Inflammatory macrophage (primary cell): ENCODE results near the gene FAAH2.
"Not testable (repeated sequence)": the region's sequence is repeated elsewhere in the genome, so short reads cannot be mapped to it uniquely, and the experiment has no call there.

Experiments used
- DNase-seq, 2 donors: peaks; one replicate each; pipeline ENCODE4 v3.0.0-alpha.2; 2020 to 2022
- total RNA-seq, 18 experiments: gene quantifications; one replicate each; lab custom pipeline; 2026; ENCODE audit warnings: mixed read lengths in 6 of 18, inconsistent platforms in 2 of 18; lab: John Stamatoyannopoulos, UW

Gene FAAH2, protein sequence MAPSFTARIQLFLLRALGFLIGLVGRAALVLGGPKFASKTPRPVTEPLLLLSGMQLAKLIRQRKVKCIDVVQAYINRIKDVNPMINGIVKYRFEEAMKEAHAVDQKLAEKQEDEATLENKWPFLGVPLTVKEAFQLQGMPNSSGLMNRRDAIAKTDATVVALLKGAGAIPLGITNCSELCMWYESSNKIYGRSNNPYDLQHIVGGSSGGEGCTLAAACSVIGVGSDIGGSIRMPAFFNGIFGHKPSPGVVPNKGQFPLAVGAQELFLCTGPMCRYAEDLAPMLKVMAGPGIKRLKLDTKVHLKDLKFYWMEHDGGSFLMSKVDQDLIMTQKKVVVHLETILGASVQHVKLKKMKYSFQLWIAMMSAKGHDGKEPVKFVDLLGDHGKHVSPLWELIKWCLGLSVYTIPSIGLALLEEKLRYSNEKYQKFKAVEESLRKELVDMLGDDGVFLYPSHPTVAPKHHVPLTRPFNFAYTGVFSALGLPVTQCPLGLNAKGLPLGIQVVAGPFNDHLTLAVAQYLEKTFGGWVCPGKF
- total RNA-seq, result 0 to 0.16 (median 0) reads per million in 18 experiments

DNA sequence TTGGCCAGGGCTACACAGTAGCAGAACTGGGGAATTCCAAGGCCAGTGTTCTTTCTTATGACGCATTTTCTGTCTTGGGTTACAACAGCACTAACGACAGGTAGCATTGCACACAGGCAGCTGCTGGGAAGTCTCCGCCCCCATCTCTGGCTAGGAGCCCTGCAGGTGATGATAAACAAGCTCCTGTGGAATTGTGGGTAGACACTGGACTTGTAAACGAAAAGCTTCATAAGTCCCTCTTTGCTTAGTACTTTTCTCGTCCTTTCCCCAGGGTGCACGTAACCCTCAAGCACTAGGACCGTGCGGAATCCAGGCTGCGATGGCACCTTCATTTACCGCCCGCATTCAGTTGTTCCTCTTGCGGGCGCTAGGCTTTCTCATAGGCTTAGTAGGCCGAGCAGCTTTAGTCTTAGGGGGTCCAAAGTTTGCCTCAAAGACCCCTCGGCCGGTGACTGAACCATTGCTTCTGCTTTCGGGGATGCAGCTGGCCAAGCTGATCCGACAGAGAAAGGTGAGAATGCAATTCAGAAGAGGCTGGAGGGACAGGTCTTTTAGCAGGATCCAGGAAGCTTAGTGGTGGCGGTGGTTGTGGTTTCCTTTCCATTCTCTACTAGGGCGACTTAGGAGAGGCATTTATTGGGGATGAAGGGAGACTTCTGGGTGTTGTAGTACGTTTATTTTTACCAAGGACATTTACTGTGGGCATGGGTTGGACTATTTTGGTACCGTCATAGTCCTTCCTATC is at the start of gene FAAH2:
Gene FAAH2 (plus strand): TSS at position 200 of the 745 bp plus-strand sequence. CDS start 120 bp downstream, at position 320.
- no peak for DNase-seq

DNA sequence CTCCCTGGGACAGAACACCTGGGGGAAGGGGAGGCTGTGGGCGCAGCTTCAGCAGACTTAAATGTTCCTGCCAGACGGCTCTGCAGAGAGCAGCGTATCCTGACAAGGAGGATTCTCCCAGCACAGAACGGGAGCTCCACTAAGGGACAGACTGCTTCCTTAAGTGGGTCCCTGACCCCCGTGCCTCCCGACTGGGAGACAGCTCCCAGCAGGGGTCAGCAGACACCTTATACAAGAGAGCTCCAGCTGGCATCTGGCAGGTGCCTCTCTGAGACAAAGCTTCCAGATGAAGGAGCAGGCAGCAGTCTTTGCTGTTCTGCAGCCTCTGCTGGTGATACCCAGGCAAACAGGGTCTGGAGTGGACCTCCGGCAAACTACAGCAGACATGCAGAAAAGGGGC is 44.5 kb upstream of the FAAH2 start:
- DNase-seq, result no peak

DNA sequence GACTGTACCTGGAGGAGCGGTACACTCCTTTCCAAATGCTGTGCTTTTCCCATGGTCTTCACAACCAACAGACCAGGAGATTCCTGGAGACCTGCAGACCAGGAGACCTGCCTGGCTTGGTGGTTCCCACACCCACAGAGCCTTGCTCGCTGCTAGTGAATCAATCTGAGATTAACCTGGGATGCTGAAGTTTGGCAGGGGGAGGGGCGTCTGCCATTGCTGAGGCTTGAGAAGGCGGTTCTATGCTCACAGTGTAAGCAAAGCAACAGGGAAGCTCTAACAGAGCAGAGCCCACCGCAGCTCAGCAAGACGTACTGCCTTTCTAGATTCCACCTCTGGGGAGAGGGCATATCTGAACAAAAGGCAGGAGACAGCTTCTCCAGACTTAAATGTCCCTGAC is 34.5 kb upstream of the FAAH2 start:
- DNase-seq, result no peak

DNA sequence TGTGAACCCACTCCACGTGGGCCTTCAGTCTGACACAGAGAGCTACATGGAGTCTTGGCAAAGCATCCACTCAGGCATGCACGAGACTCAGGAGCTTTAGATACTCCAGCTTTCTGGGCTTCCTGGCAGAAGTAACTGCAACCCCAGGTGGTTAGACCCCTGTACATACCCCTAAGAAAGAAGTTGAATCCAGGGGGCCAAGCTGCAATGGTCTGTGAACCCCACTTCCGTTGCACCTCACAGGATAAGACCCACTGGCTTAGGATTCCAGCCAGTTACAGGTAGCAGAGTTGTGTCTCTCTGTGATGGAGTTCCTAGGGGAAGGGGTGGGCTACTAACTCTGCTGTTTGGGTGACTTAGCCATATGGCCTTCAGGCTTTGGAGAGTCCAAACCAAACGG is 21.4 kb upstream of the FAAH2 start:
- DNase-seq, result no peak

DNA sequence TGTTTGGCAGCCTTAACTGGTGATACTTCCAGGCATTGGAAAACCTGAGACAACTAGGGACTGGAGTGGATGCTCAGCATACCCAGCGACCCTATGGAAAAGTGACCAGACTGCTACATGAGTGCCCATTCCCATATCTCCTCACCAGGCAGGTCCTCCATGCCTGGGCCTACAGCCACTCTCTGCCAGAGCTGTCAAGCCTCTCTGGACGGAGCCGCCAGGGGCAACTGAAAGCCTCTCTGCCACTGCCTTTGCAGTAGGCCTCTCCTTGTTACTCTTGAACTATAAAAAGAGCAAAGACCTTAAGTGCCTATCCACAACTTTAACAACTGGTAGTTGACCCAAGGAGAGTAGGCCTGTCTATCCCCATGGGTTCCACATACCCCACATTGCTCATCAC is 20.2 kb upstream of the FAAH2 start:
- no peak for DNase-seq

DNA sequence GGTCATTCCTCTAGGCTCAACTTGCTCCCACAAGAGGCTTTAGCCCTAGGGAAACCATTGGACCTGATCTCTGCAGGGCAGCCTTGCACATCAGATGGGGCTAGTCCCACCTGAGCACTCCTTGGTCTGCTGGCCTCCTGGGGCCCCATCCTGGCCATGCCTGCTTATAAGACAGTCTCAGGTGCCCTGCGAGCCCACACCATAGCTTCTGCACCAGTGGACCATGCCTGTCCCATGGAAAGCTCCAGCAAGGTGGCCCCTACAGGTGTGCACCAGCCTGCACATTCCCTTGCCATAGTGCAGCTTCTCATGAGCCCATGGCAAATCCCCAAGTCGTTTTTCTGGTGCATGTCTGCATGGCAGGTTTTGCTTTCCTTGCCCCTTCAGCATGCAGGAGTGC is 19.6 kb upstream of the FAAH2 start:
- no peak for DNase-seq

DNA sequence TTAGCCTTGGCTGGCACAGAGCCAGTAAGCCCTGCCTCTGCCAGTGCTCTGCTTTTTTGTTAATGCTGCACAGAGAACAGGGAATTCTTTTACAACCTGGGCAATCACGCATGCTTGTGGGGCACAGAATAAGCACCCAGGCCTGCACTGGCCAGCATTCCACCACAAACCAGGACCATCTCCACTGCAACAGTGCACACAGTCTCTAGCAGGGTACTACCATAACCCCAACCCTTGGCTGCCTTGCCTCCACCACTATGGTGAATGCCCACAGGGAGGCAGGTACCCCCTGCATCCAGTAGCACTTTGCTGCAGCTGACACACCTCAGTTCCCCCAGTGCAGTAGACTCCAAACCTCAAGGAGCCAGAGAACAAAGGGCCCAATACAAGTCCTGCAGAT is 19.2 kb upstream of the FAAH2 start:
- no peak for DNase-seq

DNA sequence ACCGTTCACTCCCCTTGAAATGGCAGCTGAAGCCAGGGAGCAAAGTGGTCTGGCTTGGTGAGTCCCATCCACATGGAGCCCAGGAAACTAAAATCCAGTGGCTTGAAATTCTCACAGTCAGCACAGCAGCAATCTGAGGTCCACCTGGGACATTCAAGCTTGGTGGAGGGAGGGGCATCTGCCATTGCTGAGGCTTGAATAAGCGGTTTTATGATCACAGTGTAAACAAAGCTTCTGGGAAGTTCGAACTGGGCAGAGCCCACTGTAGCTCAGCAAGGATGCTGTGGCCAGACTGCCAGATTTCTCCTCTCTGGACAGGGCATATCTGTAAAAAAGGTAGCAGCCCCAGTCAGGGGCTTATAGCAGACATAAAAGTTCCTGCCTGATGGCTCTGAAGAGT is 15.5 kb upstream of the FAAH2 start:
- no peak for DNase-seq

DNA sequence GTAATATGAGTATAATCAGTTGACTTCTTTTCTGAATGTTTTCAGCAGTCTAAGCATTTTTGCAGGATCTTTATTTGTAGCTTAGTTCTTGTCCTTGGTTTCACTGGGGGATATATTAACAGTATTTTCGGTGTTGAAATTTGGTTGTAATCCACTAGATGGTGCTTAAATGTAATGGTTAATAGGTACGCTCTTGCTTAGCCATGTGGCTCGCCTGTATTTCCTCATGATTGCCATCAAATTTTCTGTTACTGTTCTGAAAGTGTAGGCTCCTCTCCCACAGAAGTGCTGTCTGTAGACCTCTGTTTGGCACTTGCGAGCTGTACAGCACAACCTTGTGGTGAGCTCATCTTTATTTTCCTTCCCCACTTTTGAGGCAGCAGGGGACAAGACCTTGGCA is 3.9 kb upstream of the FAAH2 start:
- no peak for DNase-seq

DNA sequence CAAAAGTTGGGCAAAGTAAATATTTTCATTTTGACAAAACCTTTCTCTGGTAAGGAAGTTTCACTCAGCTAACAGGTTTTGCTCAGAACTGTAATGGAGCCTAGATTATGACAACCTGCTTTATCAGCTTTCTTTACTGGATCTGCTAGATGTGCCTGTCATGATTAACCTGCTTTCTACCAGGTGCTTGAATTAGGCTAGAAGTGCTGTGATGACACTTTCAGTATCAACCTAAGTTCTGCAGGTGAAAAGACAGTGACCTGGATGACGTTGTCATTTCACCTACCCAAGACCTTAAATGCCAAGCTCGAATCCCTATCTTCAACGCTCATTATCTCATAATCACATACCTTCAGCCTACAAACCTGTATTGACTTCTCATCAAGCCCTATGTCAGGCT is 1.5 kb upstream of the FAAH2 start:
- DNase-seq, result no peak

DNA sequence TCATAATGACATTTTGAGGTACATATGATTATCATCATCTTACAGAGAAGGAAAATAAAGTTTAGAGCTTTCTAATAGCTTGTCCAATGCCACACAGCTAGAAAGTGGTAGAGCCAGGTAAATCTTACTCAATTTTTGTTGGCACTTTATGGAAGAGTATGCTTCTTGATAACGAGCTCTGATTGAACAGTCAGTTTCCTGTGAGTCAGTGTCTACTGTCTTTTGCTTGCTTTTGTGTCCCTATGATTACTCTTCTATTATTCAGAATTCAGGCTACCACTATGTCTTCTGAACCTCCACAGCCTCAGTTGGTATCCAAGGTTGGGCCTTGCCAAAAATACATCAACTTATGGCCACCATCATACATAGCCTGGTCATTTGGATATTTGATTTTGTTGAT is 2.6 kb downstream of the FAAH2 start:
- DNase-seq, result no peak

DNA sequence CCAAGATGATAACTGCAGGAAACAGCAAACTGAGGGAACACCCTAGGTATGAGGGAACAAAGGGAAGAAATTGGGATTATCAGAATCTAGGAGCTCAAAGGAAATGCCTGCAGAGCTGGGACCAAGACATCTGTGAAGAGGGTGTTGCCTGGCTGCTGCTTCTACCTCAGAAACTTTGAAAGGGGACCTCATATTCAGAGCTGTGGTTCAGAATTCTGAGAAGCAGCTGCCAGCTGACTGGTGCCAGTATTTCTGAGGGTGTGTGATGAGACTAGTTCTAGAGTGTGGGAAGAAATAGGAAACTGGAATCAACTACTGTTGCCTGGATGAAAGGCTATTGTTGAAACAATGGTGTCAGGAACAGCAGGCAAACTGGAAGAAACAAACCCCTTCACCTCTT is 8.5 kb downstream of the FAAH2 start:
- DNase-seq, result no peak

DNA sequence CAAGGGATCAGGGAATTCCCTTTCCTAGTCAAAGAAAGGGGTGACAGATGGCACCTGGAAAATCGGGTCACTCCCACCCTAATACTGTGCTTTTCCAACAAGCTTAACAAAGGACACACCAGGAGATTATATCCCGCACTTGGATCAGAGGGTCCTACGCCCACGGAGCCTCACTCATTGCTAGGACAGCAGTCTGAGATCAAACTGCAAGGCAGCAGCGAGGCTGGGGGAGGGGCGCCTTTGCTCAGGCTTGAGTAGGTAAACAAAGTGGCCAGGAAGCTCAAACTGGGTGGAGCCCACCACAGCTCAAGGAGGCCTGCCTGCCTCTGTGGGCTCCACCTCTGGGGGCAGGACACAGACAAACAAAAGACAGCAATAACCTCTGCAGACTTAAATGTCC is 9.2 kb downstream of the FAAH2 start:
- not testable (repeated sequence) for DNase-seq

DNA sequence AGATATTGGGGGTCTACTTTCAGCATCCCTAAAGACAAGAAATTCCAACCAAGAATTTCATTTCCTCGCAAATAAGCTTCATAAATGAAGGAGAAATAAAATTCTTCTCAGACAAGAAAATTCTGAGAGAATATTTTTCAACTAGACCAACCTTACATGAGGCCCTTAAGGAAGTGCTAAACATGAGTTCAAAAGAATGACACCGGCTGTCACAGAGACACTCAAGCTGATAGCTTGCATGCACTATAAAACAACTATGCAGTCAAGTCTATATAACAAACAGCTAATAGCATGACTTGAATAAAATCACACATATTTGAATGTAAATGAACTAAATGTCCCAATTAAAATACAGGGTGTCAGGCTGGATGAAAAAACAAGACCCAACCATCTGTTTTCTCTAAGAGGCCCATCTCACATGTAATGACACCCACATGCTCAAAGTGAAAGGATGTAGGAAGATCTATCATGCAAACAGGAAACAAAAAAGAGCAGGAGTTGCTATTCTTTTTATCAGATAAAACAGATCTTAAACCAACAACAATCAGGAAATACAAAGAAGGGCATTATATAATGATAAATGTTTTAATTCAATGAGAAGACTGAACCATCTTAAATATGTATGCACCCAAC is 27.2 kb downstream of the FAAH2 start:
- no peak for DNase-seq

DNA sequence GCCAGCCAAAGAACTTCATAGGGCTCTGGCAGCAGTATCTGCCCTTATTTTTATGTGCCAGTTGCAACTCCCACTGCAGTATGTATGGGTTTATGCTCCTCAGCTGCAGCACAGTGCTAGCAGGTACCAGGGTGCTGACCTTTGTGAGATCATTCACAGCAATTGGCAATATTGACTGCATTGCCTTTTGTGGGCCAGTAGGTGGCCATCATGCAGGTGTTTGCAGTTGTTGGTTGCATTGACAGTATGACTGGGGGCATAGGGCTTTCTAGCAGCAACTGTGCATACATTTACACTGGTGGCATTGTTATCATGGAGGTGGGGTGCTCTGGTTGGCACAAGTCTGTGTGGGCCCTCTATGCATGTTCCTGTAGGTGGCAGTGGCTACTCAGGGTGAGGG is 42.5 kb downstream of the FAAH2 start:
- DNase-seq, result no peak

DNA sequence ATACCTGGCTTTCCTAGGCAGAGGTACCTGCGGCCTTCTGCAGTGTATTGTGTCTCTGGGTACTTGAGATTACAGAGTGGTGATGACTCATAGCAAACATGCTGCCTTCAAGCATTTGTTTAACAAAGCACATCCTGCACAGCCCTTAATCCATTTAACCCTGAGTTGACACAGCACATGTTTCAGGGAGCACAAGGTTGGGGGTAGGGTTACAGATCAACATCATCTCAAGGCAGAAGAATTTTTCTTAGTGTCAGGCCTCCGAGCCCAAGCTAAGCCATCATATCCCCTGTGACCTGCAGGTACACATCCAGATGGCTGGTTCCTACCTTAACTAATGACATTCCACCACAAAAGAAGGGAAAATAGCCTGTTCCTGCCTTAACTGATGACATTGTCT is 49.3 kb downstream of the FAAH2 start:
- not testable (repeated sequence) for DNase-seq

DNA sequence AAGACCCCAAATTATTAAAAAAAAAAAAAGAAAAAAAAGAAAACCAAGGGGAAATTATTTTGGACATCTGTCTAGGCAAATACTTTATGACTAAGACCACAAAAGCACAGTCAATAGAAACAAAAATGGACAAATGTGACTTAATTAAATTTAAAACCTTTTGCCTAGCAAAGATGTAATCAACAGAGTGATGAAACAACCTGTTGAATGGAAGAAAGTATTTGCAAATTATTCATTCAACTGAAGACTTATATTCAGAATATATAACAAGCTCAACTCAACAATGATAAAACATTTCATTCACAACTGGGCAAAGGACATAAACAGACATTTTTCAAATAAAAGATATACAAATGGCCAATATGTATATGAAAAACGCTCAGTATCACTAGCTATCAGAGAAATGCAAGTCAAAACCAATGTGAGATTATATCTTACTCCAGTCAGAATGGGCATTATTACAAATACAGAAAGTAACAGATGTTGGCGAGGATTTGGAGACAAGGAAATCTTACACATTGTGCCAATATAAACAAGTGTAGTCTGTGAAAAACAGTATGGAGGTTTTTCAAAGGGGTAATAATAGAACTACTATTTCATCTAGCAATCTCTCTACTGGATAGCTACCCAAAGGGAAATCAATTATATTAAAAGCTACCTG is 67.1 kb downstream of the FAAH2 start:
- DNase-seq, result no peak

DNA sequence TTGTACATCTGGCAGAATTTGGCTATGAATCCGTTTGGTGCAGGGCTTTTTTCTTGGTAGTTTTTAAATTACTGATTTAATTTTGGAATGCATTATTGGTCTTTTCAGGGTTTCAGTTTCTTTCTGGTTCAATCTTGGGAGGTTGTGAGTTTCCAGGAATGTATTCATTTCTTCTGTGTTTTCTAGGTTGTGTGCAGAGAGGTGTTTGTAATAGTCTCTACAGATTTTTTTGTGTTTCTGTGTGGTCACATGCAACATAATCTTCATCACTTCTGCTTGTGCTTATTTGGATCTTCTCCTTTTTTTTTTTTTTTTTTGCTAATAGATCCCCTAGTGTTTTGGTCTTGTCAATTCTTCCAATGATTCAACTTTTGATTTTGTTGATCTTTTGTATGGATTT is 77.6 kb downstream of the FAAH2 start:
- DNase-seq, result no peak

DNA sequence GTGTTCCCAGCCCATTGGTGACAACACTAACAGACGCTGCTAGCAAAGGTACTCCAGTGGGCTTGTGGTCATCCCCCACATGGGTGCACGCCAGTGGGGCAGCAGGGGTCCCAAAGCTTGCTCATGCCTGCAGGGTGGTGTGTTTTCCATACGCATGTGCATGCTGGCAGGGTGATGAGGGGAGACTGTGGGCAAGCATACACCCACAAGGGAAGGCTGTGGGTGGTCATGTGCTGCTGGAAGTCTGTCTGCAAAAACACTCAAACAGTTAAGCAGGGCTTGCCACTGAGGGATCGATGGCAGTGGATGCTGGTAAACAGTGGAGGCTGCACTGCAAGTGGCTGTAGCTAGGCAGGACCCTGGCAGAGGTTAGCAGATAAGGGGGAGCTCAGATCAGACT is 79.9 kb downstream of the FAAH2 start:
- no peak for DNase-seq

DNA sequence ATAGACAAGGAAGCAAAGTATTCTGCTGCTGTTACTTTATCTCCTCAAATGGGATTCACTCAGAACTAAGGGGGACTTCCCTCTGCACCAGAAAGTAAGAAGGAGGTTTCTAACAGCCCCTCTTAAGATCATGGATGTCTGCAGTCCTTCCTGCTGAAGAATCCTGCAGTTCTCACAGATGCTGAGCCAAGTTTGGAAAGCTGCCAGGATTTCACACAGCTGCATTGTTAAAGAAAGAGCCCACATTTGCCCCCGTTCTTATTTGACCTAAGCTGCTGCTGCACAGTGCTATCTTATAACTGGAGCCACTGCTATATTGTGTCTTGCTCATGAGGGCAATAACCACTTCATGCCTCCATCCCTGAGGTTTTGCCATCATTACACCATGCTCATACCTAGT is 81.1 kb downstream of the FAAH2 start:
- DNase-seq, result no peak

DNA sequence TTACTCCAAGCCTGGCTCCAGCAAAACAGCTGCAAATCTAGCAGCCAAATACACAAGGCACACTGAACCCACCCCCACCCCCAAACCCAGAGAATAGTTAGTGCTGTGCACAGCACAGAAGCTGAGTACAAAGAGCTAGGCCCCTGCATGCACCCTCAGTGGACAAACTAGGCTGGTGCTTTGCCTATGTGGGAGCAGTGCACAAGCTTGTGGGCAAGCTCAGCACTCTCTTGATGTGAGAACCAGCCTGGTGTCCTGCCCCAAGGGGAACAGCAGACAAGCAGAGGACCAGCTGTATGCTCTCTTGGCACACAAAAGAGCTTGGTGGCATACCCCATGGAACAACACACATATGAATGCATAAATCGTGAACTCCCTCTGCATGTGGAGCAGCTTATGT is 81.7 kb downstream of the FAAH2 start:
- no peak for DNase-seq

DNA sequence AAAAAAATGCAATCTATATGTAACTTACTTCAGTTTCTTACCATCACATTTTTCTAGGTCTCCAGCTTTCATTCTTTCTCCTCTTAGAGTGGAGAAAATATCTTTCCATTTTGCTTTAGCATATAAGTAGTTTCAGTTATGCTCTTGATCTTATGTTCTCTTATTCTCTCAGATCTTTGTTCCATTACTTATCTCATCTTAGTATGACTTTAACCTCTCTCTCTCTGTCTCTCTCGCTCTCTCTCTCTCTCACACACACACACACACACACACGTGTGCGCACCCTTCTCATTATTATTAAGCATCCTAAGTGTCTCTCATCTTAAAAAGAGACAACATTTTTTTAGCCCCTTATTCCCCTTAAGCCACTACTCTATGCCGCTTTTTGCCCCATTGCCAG is 92.8 kb downstream of the FAAH2 start:
- DNase-seq, result no peak
